GM12878 (cell line): ENCODE results near the gene RACK1. TPM values are rescaled to one million over a fixed set of nuclear protein-coding genes. Genes with fewer than 3 reads are reported as not detected.

Experiments
- ATAC-seq: fragments of 200-7000 bp; cut with Tn5 transposase; 3 replicates; pipeline ENCODE4 v1.9.1; 2020; ENCODE audit warnings: mild to moderate bottlenecking, moderate library complexity
- BruUV-seq: library from RNA; stranded (reverse); fragments of 400-500 nt; replicated peaks from 2 replicates; lab custom pipeline; 2021; lab: Mats Ljungman, UMichigan
- CTCF ChIA-PET: fragments of 300-600 bp; sonication (Branson Sonifier 250); formaldehyde crosslinking; extraction: SDS; loops from one replicate; lab custom pipeline; 2021; ENCODE audit warnings: inconsistent platforms; lab: Yijun Ruan, JAX
- POLR2A ChIA-PET: fragments of 350-600 bp; formaldehyde crosslinking; extraction: SDS; loops from one replicate; lab custom pipeline; 2021; ENCODE audit warnings: inconsistent platforms; lab: Charles Lee
- RAD21 ChIA-PET: fragments of 300-600 bp; sonication (Branson Sonifier 250); formaldehyde crosslinking; loops from one replicate; lab custom pipeline; 2023; ENCODE audit warnings: antibody characterized with exemption; ENCODE audit not compliant: unreplicated experiment; lab: Charles Lee
- SMC1A ChIA-PET: fragments of 300-600 bp; sonication (Branson Sonifier 250); formaldehyde crosslinking; loops from one replicate; lab custom pipeline; 2023; ENCODE audit not compliant: unreplicated experiment, uncharacterized antibody; lab: Charles Lee
- DNase-seq: peaks from one replicate; pipeline ENCODE4 v3.0.0-alpha.2; 2011; ENCODE audit warnings: low read depth, low spot score
- FAIRE-seq: peaks from 3 replicates; lab custom pipeline; 2011; peaks lifted over from hg19 to GRCh38; lab: Jason Lieb, UNC
- H2AFZ ChIP-seq: 2 replicates; pipeline ENCODE4 v1.6.0; 2011; ENCODE audit warnings: low read depth, low read length, control low read depth; ENCODE audit not compliant: control insufficient read depth
- H3K27ac ChIP-seq: 2 replicates; pipeline ENCODE4 v1.5.1; 2011; ENCODE audit warnings: control low read depth; ENCODE audit not compliant: control insufficient read depth, insufficient read depth
- H3K27me3 ChIP-seq, 2 experiments: replicated peaks in 1 of 2; 2 replicates each; pipeline versions ENCODE4 v1.6.0 to v1.6.1; 2011; ENCODE audit warnings: low read length in 1 of 2; ENCODE audit not compliant: control insufficient read depth in 2 of 2, insufficient read depth in 2 of 2
- H3K36me3 ChIP-seq, 2 experiments: 2 replicates each; pipeline ENCODE4 v1.5.1; 2011; ENCODE audit warnings: low read length in 1 of 2; ENCODE audit not compliant: control insufficient read depth in 2 of 2, insufficient read depth in 2 of 2
- H3K4me1 ChIP-seq: 2 replicates; pipeline ENCODE4 v1.6.1; 2011; ENCODE audit warnings: mild to moderate bottlenecking, low read length, moderate library complexity, mixed read lengths; ENCODE audit not compliant: control insufficient read depth, insufficient read depth
- H3K4me2 ChIP-seq: 2 replicates; pipeline ENCODE4 v1.6.0; 2011; ENCODE audit warnings: control low read depth; ENCODE audit not compliant: control insufficient read depth, insufficient read depth
- H3K4me3 ChIP-seq: fragments of 200-600 bp; sonication (generic); 2 replicates; pipeline ENCODE4 v1.5.1; 2016
- H3K79me2 ChIP-seq: 2 replicates; pipeline ENCODE4 v1.6.0; 2011; ENCODE audit warnings: low read length; ENCODE audit not compliant: control insufficient read depth, insufficient read depth
- H3K9ac ChIP-seq: 2 replicates; pipeline ENCODE4 v1.8.0; 2011; ENCODE audit warnings: low read length, control low read depth, mixed read lengths; ENCODE audit not compliant: control insufficient read depth, insufficient read depth
- H3K9me3 ChIP-seq: replicated peaks from 3 replicates; pipeline ENCODE4 v1.5.1; 2011; ENCODE audit warnings: mild to moderate bottlenecking, low read length; ENCODE audit not compliant: control insufficient read depth, insufficient read depth
- H4K20me1 ChIP-seq: 2 replicates; pipeline ENCODE4 v1.6.0; 2011; ENCODE audit not compliant: control insufficient read depth, insufficient read depth
- ASH2L ChIP-seq: fragments of 300-600, 200-600 bp; sonication (generic); IDR thresholded peaks from 2 replicates; pipeline ENCODE4 v1.6.1; 2017; ENCODE audit warnings: low read depth, mild to moderate bottlenecking, borderline replicate concordance
- BHLHE40 ChIP-seq, 2 experiments: fragments of 450-650 bp in 1 of 2; IDR thresholded peaks; 2 replicates each; pipeline ENCODE4 v1.6.1; 2011 to 2017; ENCODE audit warnings: low read depth in 2 of 2, borderline replicate concordance in 1 of 2, improper control_type of control experiment in 1 of 2, low read length in 1 of 2, mild to moderate bottlenecking in 1 of 2
- EED ChIP-seq: sonication (generic); IDR thresholded peaks from 2 replicates; pipeline ENCODE4 v1.6.1; 2016; ENCODE audit warnings: antibody characterized with exemption, low read depth
- IKZF2 ChIP-seq, 2 experiments: fragments of 450-650 bp; IDR thresholded peaks; 2 replicates each; pipeline ENCODE4 v1.6.1; 2017; ENCODE audit warnings: mild to moderate bottlenecking in 2 of 2, moderate library complexity in 2 of 2
- IRF5 ChIP-seq: fragments of 450-650 bp; IDR thresholded peaks from 2 replicates; pipeline ENCODE4 v1.6.1; 2017; ENCODE audit warnings: borderline replicate concordance
- KLF5 ChIP-seq: fragments of 450-650 bp; IDR thresholded peaks from 2 replicates; pipeline ENCODE4 v1.6.1; 2014; ENCODE audit warnings: mild to moderate bottlenecking; ENCODE audit not compliant: partially characterized antibody
- MAX ChIP-seq: IDR thresholded peaks from 2 replicates; pipeline ENCODE4 v1.6.1; 2012; ENCODE audit warnings: low read depth, low read length, improper control_type of control experiment
- NRF1 ChIP-seq: conservative IDR thresholded peaks from 2 replicates; pipeline ENCODE4 v1.6.1; 2011; ENCODE audit warnings: mild to moderate bottlenecking, low read depth, low read length, improper control_type of control experiment
- PML ChIP-seq: IDR thresholded peaks from 2 replicates; pipeline ENCODE4 v1.6.1; 2012; ENCODE audit warnings: low read length, inconsistent platforms
- RCOR1 ChIP-seq: conservative IDR thresholded peaks from 2 replicates; pipeline ENCODE4 v1.6.1; 2012; ENCODE audit warnings: low read depth, low read length, improper control_type of control experiment
- SMC3 ChIP-seq: IDR thresholded peaks from 2 replicates; pipeline ENCODE4 v1.6.1; 2011; ENCODE audit warnings: low read length, improper control_type of control experiment, borderline replicate concordance
- STAT3 ChIP-seq: IDR thresholded peaks from 2 replicates; pipeline ENCODE4 v1.6.1; 2011; ENCODE audit warnings: low read depth, low read length, improper control_type of control experiment
- SUZ12 ChIP-seq: fragments of 200-600 bp; sonication (generic); IDR thresholded peaks from one replicate; pipeline ENCODE4 v1.6.1; 2018; ENCODE audit warnings: antibody characterized with exemption, mild to moderate bottlenecking; ENCODE audit not compliant: unreplicated experiment
- TCF12 ChIP-seq: IDR thresholded peaks from 2 replicates; pipeline ENCODE4 v1.6.1; 2011; ENCODE audit warnings: low read depth, mild to moderate bottlenecking, low read length
- TCF3 ChIP-seq: IDR thresholded peaks from 2 replicates; pipeline ENCODE4 v1.6.1; 2012; ENCODE audit warnings: low read depth, mild to moderate bottlenecking, low read length, borderline replicate concordance; ENCODE audit not compliant: insufficient read depth
- ZBTB4 ChIP-seq: fragments of 450-650 bp; formaldehyde crosslinking; IDR thresholded peaks from 2 replicates; pipeline ENCODE4 v1.4.0; 2022; ENCODE audit warnings: mild to moderate bottlenecking, moderate library complexity
- ZNF274 ChIP-seq: IDR thresholded peaks from one replicate; pipeline ENCODE4 v1.8.0; 2011; ENCODE audit not compliant: insufficient read length, insufficient read depth
- ZNF384 ChIP-seq: IDR thresholded peaks from 2 replicates; pipeline ENCODE4 v1.6.1; 2012; ENCODE audit warnings: low read depth, mild to moderate bottlenecking, low read length, improper control_type of control experiment, borderline replicate concordance
- WGBS: methylation state at CpG from one replicate; pipeline ENCODE4 v1.1.6; 2016; ENCODE audit warnings: low lambda C conversion rate; ENCODE audit not compliant: insufficient replicate concordance, insufficient coverage; ENCODE audit errors: missing lambda C conversion rate; 5-methylcytosine and 5-hydroxymethylcytosine counted together
- in situ Hi-C: fragments of 300-500 bp; cut with MboI; formaldehyde crosslinking; loops from 9 replicates; pipeline ENCODE4 v1.14.3; 2018; ENCODE audit warnings: mixed read lengths
- intact Hi-C: fragments of 100-400 bp; cut with micrococcal nuclease; formaldehyde crosslinking; loops from one replicate; pipeline ENCODE4 v1.14.2; 2022; ENCODE audit not compliant: unreplicated experiment
- polyA plus RNA-seq, 11 experiments: library from polyadenylated mRNA; depleted of rRNA in 4 of 11; unstranded in 6 of 11; stranded (reverse) in 5 of 11; fragments of >200 nt; fragmentation: Nextera tagmentation in 4 of 11; fragmentation: Illumina TruSeq in 1 of 11; extraction: Ambion mirVana in 4 of 11; extraction: Trizol in 1 of 11; gene quantifications; 1 replicate in 1 of 11; 2 replicates in 10 of 11; pipeline versions ENCODE4 v1.2.1 to v1.2.3, GENCODE V29; 2011 to 2016; ENCODE audit warnings: inconsistent platforms in 2 of 11, missing spikeins in 2 of 11, low read depth in 1 of 11
- total RNA-seq, 4 experiments: library from RNA; depleted of rRNA in 3 of 4; stranded (reverse); fragments of >200 nt in 3 of 4; fragmentation: Illumina TruSeq in 1 of 4; extraction: Trizol in 1 of 4; gene quantifications; 2 replicates each; pipeline versions ENCODE4 v1.2.1 to v1.2.3, GENCODE V29; 2013 to 2021

RACK1 gene
- total and polyA plus RNA-seq, 10 of the 15 experiments (the other 5 are each of a cell fraction or from before 2014, with no cell fraction given): 1,365 to 6,584 (median 4,167) TPM

GRCh38 chr5:181259283-181259682 lies 15.6 kb upstream of the RACK1 start:
- in situ Hi-C loops: loop anchor here (10.0 kb wide), 1 partner anchor 74 kb away; no protein-coding TSS in a partner anchor
- Histone ChIP-seq H3K4me2 (peak overlapping the region; percentile 97), H3K79me2 (peaks cover 72% of the 10 kb centered on the region), H3K4me3 (peak overlapping the region; percentile 95), H2AFZ (no peak overlapping the region), H3K27ac (no peak overlapping the region), H3K4me1 (peaks cover 3% of the 10 kb centered on the region; the same call in 1 of the 2 replicates), H3K9ac (peak overlapping the region; percentile 98), H3K9me3 (no peaks in the 10 kb centered on the region), H3K36me3 (peaks cover 1 to 11% of the 10 kb centered on the region in 2 experiments; a peak in 3 of 4 replicates), H4K20me1 (no peaks in the 10 kb centered on the region), H3K27me3 (no peaks in the 10 kb centered on the region)
- ChIA-PET SMC1A (interaction anchor here (1.3 to 3.7 kb wide), 4 partner anchors 9 to 75 kb away, joined by 3 to 25 read pairs (median 4); partner anchors contain the start of gene RACK1), RAD21 (interaction anchor here (2.8 kb wide), 1 partner anchor 9 kb away, joined by 13 read pairs; no protein-coding TSS in a partner anchor), POLR2A (interaction anchor here (1.5 to 3.7 kb wide), 3 partner anchors 8 to 52 kb away, joined by 3 to 19 read pairs (median 6); no protein-coding TSS in a partner anchor), CTCF (interaction anchor here (2.4 kb wide), 1 partner anchor 70 kb away, joined by 7 read pairs; no protein-coding TSS in a partner anchor)
- no TSS peak for BruUV-seq
- no peak for DNase-seq
- WGBS: 50% methylated on average over 2 of the region's 2 CpGs
- intact Hi-C loops: no loop called here
- ATAC-seq: no peak
- no peak for FAIRE-seq
- TF ChIP-seq IRF5: no peak
- TF ChIP-seq BHLHE40 (IDR thresholded peaks at IDR 0.05; ENCODE audit: borderline replicate concordance in 1 of 2, low read depth in 2 of 2, low read length in 1 of 2): no peak
- no peak for TF ChIP-seq NRF1
- TF ChIP-seq ZBTB4 (CRISPR knock-in tag): no peak
- no peak for TF ChIP-seq KLF5
- TF ChIP-seq ZNF274: no peak
- no peak for TF ChIP-seq TCF12
- TF ChIP-seq EED: no peak
- no peak for TF ChIP-seq TCF3
- no peak for TF ChIP-seq IKZF2 (IDR thresholded peaks at IDR 0.05)
- TF ChIP-seq SUZ12: no peak
- TF ChIP-seq PML: no peak
- no peak for TF ChIP-seq MAX
- TF ChIP-seq RCOR1: no peak
- no peak for TF ChIP-seq STAT3
- no peak for TF ChIP-seq SMC3
- no peak for TF ChIP-seq ZNF384
- TF ChIP-seq ASH2L: no peak
